Type B pancreatic cell (in vitro differentiated cells): ENCODE data around the gene ALG3. TPM values are rescaled to one million over a fixed set of nuclear protein-coding genes. Genes with fewer than 3 reads are reported as not detected.

Source experiments
- DNase-seq: peaks from one replicate; pipeline ENCODE4 v3.0.0; 2021; ENCODE audit warnings: mixed read lengths; ENCODE audit not compliant: unreplicated experiment; ENCODE audit errors: extremely low spot score
- H3K27ac Mint-ChIP-seq: 2 replicates; pipeline ENCODE4 v1.8.0; 2021; ENCODE audit warnings: mild to moderate bottlenecking, mixed read lengths
- H3K27me3 Mint-ChIP-seq: 2 replicates; pipeline ENCODE4 v1.8.0; 2021; ENCODE audit warnings: mixed read lengths
- H3K36me3 Mint-ChIP-seq: 2 replicates; pipeline ENCODE4 v1.8.0; 2021; ENCODE audit warnings: mixed read lengths
- H3K4me1 Mint-ChIP-seq: one replicate; pipeline ENCODE4 v1.8.0; 2021; ENCODE audit warnings: mixed read lengths; ENCODE audit not compliant: unreplicated experiment
- H3K4me3 Mint-ChIP-seq: 2 replicates; pipeline ENCODE4 v1.8.0; 2021; ENCODE audit warnings: mild to moderate bottlenecking, mixed read lengths
- H3K9me3 Mint-ChIP-seq: 2 replicates; pipeline ENCODE4 v1.8.0; 2021; ENCODE audit warnings: mixed read lengths
- CTCF ChIP-seq: fragments of 200-600 bp; sonication (generic); conservative IDR thresholded peaks from 2 replicates; pipeline ENCODE4 v1.5.0; 2021; ENCODE audit warnings: antibody characterized with exemption, mild to moderate bottlenecking
- total RNA-seq: library from RNA; stranded (reverse); gene quantifications from 2 replicates; pipeline ENCODE4 v1.2.1, GENCODE V29; 2021; ENCODE audit warnings: low replicate concordance

ALG3 gene
- total RNA-seq, 1 donor from 2014 or later: 55.8 TPM

GRCh38 chr3:184261854-184262763 is 13.3 kb upstream of the ALG3 start:
- Mint-ChIP-seq H3K27ac (peak overlapping the region; percentile 14), H3K27me3 (peaks cover 75% of the 10 kb centered on the region), H3K36me3 (peaks cover 4% of the 10 kb centered on the region), H3K4me1 (peaks cover 10% of the 10 kb centered on the region), H3K9me3 (no peaks in the 10 kb centered on the region), H3K4me3 (peak overlapping the region; percentile 88)
- no peak for TF ChIP-seq CTCF
- DNase-seq: no peak

- Mint-ChIP-seq H3K9me3 (no peaks in the 10 kb centered on the region), H3K27ac (peak within 1 kb of the TSS; percentile 53), H3K27me3 (peaks cover 72% of the 10 kb centered on the region), H3K36me3 (peaks cover 4% of the 10 kb centered on the region), H3K4me3 (peak within 1 kb of the TSS; percentile 89), H3K4me1 (peaks cover 10% of the 10 kb centered on the region)
- TF ChIP-seq CTCF: no peak
- DNase-seq: no peak
These were observed 12.6 kb upstream of the ALG3 start, which contains the start of gene CAMK2N2 for GRCh38 chr3:184261270-184261853. Gene CAMK2N2, minus strand, starts transcription at chr3:184261553. Its CDS starts 268 bp downstream, at chr3:184261285.

GRCh38 chr3:184260724-184261269 is 12.0 kb upstream of the ALG3 start:
- Mint-ChIP-seq H3K4me3 (peak overlapping the region; percentile 89), H3K9me3 (no peaks in the 10 kb centered on the region), H3K27me3 (peaks cover 68% of the 10 kb centered on the region), H3K4me1 (peaks cover 10% of the 10 kb centered on the region), H3K36me3 (peaks cover 4% of the 10 kb centered on the region), H3K27ac (peak overlapping the region; percentile 53)
- TF ChIP-seq CTCF: no peak
- no peak for DNase-seq

- H3K4me3 Mint-ChIP-seq: peak overlapping the region; percentile 89
- H3K27ac Mint-ChIP-seq: peak overlapping the region; percentile 53
- peaks cover 10% of the 10 kb centered on the region for H3K4me1 Mint-ChIP-seq
- TF ChIP-seq CTCF: no peak
- H3K27me3 Mint-ChIP-seq: peaks cover 65% of the 10 kb centered on the region
- H3K36me3 Mint-ChIP-seq: peaks cover 4% of the 10 kb centered on the region
- H3K9me3 Mint-ChIP-seq: no peaks in the 10 kb centered on the region
- no peak for DNase-seq
These were observed 11.3 kb upstream of the ALG3 start for GRCh38 chr3:184259878-184260723.

GRCh38 chr3:184259396-184259877 is 10.7 kb upstream of the ALG3 start:
- H3K4me3 Mint-ChIP-seq: peak overlapping the region; percentile 63
- peaks cover 58% of the 10 kb centered on the region for H3K27me3 Mint-ChIP-seq
- H3K4me1 Mint-ChIP-seq: peaks cover 10% of the 10 kb centered on the region
- no peak for TF ChIP-seq CTCF
- H3K36me3 Mint-ChIP-seq: peaks cover 4% of the 10 kb centered on the region
- peak overlapping the region; percentile 27 for H3K27ac Mint-ChIP-seq
- H3K9me3 Mint-ChIP-seq: no peaks in the 10 kb centered on the region
- DNase-seq: no peak
